HS-5 (cell line): ENCODE measurements around the gene PTCSC3.
"Not testable (repeated sequence)": the region's sequence is repeated elsewhere in the genome, so short reads cannot be mapped to it uniquely, and the experiment has no call there.

Source experiments
- DNase-seq: peaks from one replicate; pipeline ENCODE4 v3.0.0-alpha.2; 2012; ENCODE audit warnings: low read depth

The PTCSC3 gene

DNA sequence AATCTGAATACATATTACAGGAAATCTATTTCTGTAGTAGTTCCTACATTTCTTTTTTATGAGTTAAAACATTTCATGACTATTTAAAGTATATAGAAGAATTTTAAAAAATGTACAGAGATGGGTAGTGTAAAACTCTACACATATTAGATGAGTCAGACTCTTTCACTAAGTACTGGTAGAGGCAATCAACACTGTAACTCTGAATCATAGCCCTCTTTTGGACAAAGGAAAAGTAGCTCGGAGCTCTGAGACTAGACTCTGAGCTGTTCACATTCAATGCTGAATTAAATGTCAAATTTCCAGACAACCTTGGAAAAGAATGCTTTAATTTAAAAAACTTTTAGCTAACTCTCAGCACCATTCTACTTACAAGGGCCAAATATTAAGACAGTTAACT lies 3.4 kb downstream of the PTCSC3 start:
- no peak for DNase-seq

GRCh38 chr14:36171607-36172006 lies 4.9 kb downstream of the PTCSC3 start:
- DNase-seq = no peak

DNA sequence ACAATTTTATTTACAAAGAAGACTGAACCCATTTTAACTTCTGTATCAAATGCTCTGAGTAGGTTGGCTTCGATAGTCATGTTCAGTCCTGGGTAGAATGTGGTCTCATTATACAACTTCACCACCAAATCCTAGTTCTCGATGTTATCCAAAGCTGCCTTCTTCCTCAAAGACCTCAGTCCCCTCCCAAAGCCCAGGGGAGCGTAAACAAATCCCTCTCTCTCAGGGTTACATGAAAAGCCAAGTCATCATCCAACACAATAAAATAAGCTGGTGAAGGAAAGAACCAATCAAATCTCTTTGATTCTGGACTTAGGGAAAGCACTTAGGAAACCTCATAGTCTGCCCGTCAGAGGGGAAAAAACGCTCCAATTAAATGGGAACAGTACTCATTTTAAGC lies 9.1 kb downstream of the PTCSC3 start:
- no peak for DNase-seq

DNA sequence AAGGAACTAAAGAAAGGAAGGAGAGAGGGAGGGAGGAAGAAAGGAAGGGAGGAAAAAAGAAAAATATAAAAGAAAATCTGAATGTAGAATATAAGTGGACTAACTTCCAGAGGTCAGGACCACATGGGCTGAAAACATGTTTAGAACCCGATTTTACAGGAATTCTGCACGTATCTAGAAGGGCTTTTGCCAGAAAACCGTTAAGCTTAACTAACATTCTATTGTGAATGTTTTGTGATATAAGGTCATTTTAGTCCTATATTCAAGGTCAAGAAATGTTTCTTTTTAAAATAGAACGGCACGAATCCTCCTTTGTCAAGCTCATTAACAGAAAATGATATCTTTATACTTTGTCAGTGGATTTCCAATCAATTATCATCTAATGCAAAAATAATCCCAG lies 13.1 kb downstream of the PTCSC3 start:
- no peak for DNase-seq

GRCh38 chr14:36162267-36162666 lies 14.3 kb downstream of the PTCSC3 start:
- DNase-seq = no peak

DNA sequence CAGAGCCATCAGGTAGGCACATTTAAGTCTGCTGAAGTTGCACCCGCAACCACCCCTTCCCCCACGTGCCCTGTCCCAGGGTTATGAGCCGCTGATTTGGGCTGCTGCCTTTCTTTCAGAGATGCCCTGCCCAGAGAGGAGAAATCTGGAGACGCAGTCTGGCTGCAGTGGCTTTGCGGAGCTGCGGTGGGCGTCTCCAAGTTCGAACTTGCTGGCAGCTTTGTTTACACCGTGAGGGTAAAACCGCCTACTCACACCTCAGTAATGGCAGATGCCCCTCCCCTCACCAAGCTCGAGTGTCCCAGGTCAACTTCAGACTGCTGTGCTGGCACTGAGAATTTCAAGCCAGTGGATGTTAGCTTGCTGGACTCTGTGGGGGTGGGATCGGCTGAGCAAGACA lies 14.7 kb downstream of the PTCSC3 start:
- DNase-seq = no peak

DNA sequence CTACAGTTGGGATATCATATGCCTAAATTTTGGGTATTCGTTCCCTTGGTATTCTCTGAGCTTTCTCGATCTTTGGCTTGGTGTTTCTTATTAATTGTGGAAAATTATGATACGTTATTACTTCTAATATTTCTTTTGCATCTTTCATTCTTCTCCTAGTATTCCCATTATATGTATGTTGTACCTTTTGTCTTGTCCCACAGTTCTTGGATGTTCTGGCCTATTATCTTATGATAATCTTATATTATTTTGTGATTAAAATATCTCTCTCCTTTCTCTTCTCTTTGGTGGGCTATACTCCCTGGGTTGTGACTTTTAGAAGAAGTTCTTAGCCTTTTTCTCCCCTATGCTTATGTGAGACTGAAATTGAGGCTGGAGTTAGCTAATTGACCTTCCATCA lies 25.2 kb downstream of the PTCSC3 start:
- no peak for DNase-seq

DNA sequence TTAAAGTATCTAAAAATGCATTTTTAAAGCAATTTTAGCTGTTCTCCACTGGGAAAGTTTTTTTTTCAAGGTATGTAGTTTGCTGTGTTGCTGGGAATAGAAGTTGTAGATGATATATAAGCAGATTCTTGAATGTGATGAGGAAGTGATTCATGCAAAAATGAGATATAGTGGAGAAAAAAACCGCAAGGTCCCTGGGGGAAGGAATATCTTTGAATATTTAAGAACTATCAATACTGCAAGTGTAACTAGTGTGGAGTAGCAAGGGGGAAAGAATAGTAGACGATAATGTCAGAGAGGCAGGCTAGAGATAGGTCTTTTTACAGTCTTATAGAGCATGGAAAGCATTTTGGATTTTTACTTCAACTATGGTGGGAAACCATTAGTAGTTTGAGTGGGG lies 42.5 kb downstream of the PTCSC3 start:
- peak; percentile 2 for DNase-seq

DNA sequence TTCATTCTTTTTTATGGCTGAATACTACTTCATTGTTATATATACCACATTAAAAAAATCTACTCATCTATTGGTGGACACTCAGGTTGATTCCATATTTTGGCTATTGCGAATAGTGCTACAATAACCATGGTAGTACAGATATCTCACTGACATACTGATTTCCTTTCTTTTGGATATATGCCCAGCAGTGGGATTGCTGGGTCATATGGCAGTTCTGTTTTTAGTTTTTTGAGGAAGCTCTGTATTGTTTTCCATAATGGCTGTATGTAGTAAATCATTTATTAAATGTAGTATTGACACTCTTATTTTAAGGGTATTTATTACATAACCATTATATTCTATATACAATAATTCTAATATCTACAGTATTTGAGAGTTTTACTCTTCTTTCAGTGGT lies 43.7 kb downstream of the PTCSC3 start:
- no peak for DNase-seq

GRCh38 chr14:36130186-36130585 lies 46.3 kb downstream of the PTCSC3 start:
- DNase-seq = no peak

- DNase-seq = no peak
Measured at GRCh38 chr14:36129181-36129580, 47.3 kb downstream of the PTCSC3 start.

DNA sequence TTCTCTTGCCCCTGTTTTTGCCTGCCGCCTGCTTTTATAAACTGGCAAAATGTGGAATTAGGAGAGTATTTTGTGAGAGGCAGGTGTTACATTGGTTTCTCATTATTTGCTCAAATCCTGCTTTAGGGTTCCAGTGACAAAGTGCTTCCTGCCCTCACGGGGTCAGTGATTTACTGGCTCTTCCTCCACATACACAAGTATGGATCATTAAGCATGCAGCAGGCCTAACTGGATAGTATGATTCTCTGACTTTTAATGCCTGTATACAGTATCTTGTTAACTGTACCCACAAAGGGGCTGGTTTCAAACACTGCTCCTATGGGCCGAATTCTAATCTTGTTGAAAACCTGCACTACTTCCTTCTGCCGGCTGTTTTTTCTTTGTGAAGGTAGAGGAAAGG lies 63.2 kb downstream of the PTCSC3 start:
- DNase-seq = no peak

DNA sequence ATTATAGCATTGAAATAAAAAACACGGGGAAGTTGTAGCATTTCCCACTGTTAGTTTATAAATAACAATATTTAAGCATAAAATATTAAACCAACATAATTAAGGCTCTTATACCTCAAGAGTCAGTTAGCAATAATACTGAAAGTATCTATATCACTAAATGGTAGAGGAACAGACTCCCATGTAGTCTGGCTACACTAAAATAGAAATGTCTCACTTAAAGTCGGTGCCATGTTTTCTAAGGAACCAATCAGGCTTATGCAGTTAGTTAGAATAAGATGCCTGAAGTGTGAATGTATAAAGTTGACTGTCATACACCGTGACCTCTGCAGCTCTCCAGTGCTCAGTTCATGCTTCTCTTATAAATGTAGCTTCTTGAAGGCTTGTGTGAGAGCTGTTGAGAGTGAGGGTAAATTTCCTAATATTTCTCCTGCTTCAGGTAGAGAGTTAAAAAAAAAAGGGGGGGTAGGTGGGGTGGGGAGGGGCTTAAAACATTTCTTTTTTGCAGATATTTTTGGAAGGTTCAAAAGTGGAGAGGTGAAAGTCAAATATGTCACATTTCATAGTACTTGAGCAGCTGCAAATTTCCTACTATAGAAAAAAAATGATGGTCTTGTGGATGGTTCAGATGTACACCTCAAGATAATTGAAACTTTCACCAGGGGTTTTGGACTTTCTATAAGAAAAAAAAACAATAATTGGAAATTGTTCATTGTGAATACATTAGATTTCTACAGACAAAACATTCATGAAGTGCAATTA lies 64.5 kb downstream of the PTCSC3 start:
- no peak for DNase-seq

GRCh38 chr14:36105401-36105800 lies 71.1 kb downstream of the PTCSC3 start:
- no peak for DNase-seq

GRCh38 chr14:36104258-36104657 lies 72.3 kb downstream of the PTCSC3 start:
- not testable (repeated sequence) for DNase-seq

- DNase-seq = no peak
Measured at GRCh38 chr14:36099619-36100018, 76.9 kb downstream of the PTCSC3 start.

DNA sequence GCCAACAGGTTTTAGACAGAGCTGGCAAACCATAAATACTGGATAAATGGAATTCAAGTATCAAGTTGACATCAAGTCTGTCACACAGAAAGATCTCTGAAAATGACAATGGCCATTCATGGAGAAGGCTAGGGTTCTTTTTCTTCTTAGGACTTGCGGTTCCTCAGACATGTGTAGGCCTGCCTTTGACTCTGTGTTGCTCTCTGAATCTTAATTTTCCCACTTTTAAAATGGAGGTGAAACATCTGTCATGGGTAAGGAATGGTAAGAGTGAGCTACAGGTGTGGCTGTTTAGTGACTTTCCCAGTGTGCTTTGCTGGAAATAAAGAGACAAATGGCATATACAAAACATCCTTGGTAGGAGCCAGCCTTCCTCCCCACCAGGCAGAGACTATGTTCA lies 79.2 kb downstream of the PTCSC3 start:
- DNase-seq = no peak

DNA sequence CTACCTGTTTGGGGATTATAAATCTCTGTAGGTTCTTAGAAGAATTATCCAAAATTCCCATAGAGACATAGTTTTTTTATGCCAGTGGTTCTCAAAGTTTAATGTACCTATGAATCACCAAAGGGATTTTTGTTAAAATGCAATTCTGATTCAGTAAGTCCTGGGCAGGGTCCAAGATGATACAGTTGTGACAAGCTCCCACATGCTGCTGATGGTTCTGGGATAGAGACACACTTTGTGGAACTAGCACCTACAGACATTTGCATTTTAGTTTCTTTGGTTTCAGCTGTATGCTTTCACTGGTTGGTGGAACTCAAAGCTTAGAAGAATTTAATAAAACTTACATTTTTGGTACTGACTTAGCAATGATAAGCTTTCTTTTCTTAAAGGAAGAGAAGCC lies 80.4 kb downstream of the PTCSC3 start:
- DNase-seq = peak; percentile 57

- DNase-seq = no peak
Measured at GRCh38 chr14:36094963-36095362, 81.6 kb downstream of the PTCSC3 start.

GRCh38 chr14:36091096-36091495 lies 85.4 kb downstream of the PTCSC3 start:
- DNase-seq = peak; percentile 82

DNA sequence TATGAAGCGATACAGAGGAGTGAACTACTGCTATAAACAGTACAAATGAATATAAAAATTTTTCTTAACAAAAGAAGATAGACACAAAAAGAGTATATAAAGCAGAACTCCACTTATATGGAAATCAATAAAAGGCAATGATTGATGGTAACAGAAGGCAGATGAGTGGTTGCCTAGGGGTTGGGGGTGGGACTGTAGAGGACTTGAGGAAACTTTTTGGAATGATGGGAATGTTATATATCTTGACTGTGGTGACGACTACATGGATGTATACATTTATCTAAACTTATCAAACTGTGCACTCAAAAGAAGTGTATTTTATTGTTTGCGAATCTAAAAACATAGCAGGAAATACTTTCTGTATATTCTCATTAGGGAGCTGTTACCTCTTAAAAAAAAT lies 89.1 kb downstream of the PTCSC3 start:
- no peak for DNase-seq

GRCh38 chr14:36086629-36087395 lies 89.7 kb downstream of the PTCSC3 start:
- peak; percentile 28 for DNase-seq

DNA sequence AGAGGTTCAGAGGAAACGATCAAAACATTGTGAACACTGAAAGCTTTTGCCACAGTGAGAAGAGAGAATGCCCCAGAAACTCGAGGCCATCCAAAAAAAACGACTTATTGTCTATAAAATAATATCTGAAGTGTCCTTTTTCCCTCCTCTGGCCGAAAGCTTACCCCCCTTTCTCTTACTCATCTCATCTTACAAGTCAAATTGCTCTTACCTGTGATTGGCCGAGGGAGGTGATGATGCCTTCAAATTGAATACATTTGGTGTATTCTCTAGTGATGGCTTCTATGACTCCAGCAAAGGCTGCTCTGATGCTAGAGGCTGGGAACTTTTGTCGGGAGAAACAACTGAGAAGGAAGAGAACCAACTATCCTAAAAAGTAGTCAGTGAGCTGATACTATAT lies 90.7 kb downstream of the PTCSC3 start:
- DNase-seq = no peak
